Activated T-cell treated with anti-CD3 and anti-CD28 coated beads, Interleukin-2, amount 50 U/mL, for 1 hour (primary cell): Measurements from ENCODE around the gene IL32.

Source experiments
- DNase-seq: peaks from one replicate; pipeline ENCODE4 v3.0.0-alpha.2; 2020

Gene IL32

DNA sequence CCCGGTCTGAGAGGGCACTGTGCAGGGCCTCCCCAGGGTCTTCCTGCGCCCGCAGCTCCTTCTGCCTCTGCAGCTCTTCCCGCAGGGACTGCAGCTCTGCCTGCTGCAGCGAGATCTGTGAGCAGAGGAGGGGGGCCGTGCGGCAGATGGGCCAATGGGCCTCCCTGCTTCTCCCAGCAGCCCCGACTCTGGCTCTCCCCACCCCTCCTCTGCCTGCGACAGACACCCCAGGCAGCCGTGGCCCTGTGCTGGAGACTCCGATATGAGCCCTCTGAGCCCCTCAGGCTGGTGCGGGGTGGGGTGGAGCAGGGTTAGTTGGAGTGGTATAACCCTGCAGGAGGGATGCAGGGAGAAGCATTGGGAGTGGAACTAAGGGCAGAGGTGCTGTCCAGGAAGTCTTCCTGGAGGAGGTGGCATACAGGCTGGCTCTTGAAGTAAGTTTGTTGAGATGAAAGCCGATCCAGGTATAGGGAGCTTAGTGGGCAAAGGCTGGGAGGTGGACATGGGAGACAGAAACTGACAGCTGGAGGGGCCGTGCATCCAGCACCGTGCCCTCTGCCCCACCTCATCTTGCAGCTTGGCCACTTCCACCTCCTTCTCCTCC is 36.6 kb upstream of the IL32 start:
- DNase-seq: no peak

DNA sequence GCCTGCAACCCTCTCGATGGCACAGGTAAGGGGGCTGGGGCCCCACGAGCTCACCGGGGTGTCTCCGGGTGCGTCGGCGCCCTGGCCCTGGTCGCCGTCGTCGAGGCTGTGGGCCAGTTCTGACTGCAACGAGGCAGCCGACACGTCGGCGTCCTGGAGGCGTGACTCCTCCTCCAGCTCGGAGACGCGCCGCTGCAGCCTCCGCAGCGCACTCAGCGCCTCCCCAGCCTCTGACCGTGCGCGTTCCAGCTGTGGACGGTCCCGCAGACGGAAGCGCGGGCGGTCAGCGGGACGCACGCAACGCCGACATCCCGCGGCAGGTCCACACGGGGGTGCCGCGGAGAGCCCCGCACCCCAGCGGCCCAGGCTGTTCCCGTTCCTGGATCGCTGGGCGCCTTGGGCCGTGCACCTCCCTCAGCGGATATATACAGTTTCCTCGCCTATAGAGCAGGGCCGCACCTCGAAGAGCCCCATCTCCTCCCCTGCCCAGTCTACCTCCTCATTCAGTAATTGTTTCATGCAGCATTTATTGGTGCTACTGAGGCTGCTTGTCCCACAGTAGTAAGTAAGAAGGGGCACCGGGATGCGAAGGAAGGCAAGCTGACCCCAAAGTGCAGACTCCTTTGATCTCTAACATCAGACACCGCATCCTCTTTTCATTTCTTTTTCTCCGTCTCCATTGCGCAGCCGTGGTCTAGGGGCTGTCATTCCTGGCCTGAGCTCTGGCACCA is 35.8 kb upstream of the IL32 start:
- no peak for DNase-seq

DNA sequence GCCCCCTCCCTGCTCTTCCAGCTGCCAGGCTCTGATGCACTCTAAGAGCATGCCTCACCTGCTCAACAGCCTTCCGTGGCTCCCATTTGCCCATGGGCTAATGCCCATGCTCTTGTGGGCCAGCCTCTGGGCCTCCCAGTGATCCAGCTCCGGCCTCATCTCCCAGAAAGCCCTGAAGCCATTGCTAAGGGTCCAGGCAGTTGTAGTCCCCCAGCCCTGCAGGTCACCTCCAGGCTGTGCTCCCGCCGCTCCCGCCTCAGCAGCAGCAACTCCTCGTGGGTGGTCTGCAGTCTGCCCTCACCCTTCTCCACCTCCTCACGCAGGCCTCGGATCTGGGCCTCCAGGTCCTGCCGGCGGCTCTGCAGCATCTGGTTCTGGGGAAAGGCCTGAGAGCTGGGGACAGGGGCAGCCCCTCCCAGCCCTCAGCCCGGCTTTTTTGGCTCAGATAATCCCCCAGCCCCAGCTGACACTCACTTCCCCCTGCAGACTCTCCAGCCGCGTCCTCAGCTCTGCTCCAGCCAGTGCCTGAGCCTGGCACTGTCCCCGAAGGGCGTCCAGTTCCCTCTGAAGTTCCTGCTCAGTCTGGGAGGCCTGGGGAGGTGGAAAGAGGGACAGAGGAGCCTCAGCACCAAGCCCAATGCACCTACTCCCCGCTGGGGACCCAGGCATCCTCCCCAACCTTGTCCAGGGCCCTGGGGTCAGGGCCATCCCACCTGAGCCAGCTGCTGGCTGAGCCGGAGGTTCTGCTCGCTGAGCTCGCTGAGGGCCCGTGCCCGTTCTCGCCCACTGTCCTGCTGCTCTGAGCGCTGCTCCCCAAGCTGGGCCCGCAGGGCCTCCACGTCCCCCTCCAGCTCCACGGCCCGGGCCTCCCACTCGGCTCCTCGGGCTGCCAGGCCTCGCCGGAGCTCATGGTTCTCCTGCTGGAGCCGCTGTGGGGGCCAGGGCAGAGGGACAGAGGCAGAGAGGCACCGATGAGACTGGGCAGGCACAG is 34.9 kb upstream of the IL32 start:
- no peak for DNase-seq

DNA sequence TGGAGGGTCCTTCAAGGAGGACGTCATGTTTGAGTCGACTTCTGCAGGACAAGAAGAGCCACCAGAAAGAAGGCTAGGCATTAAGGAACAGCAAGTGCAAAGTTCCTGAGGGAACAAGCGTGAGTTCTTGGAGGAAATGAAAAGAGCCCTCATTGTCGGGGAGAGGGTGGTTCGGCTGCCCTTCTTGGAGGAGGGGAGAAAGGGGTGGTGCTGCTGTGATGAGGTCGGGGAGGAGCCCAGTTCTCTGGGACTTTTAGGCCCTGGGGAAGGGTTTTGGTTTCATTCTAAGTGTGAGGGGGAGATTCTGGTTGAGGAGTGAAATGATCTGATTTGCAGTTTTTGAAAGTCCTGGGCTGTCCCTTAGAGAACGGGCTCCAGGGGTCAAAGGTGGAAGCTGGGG is 32.8 kb upstream of the IL32 start:
- DNase-seq: no peak

DNA sequence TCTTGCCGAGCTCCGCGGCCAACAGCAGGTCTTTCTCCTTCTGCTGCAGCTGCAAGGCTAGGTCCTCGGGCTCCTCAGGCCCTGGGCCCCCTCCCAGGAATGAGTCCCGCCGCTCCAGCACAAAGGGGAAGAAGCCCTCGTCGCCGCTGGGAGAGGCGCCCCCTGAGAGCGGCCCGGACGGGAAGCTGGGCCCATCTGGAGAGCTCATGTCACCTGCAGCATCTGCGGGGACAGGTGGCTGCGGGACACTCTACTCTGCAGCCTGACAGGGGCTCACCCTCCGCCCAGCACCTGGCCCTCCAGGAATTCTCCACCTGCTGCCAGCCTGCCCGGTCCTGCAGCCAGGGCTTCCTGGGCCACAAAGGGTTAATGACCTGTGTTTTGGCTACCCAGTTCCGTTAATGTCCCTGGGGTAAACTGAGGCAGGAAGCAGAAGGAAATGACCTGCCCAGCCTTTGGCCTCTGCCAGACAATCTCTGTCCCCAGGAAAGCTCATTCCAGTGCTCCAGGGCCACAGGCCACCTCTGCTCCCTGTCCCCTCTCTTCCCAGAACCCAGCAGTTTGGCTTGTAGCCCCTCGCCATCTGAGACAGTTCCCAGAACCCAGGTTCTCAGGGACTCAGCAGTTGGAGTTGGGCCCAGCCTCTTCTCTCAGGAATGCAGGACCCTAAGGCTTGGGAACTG is 30.0 kb upstream of the IL32 start:
- no peak for DNase-seq

DNA sequence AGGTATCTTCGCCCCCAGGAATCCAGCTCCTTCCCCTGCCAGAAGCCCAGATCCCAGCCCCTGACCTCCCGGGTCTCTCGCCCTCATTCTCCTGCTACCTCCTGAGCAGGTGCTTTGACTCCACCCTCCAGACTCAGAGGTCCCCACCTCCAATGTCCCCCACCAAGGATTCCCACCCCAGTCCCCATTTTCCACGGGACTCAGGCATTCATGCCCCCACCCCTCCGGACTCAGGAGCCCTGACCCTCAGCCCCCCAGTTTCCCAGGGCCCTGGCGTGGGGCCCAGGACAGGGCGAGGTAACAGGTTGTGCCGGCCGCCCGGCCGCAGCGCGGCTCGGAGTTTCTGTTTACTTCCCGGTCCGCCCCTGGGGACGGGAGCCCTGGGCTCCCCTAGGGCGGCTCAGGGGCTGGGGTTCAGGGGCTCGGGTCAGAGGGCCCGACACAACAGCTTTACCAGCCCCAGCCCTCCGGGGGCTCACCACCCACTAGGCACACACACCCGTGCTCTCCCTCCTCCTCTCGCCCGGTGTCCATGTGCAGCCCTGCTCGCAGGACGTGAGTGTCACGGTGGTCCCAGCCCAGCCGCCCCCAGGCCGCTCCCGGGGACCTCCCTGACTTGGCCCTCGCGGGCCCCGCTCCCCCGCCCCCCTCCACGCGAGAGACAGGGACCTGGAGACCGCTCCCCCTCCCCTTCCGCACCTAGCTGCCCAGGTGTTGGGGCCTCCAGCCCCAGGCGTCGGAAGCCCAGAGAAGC is 29.3 kb upstream of the IL32 start:
- no peak for DNase-seq

DNA sequence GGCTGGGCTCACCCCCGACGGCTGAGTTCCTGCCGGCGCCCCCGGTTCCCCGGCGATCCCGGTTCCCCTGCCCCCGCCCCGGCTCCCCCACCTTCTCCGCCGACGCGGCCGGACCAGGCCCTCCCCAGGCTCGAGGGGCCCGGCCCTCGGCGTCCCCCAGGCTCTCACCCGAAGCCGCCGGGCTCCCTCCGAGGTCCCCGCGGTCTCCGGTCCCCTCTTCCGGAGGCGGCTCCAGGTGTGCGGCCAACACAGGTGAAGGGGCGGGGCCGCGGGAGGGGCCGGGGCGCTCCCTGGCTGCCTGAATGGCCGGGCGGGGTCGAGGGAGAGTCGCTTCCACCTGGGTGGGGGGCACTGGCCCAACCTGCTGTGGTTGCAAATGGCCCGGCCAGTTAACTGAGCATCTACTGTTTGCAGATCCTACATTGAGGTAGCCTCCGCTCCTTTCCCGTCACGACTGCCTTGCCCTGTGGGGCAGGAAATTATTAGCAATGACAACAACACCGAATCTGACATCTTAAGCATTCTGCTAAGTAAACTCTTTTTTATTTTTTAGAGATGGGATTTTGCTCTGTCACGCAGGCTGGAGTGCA is 28.6 kb upstream of the IL32 start, which contains the start of gene BICDL2:
TSS of gene BICDL2 (minus strand) at position 219 of the 590 bp plus-strand sequence. CDS start 1,448 bp downstream, outside the sequence.
- DNase-seq: no peak

DNA sequence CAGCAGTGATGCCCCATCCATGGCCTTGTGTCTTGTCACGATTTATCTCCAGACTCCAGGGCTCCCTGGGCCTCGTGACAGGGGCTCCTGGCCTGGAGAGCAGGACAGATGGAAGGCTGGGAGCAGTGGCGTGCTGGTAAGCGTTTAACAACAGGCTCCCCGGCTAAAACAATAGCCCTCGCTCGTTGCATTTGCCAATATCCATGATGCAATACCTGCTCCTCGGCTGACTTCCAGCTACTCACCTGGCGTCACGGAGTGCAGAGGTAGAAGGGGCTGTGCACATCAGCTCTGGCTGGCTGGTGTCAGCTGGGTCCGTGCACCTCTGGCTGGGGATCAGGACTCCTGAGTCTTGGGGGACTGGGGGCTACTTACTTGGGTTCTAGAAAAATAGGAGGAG is 27.2 kb upstream of the IL32 start:
- no peak for DNase-seq

DNA sequence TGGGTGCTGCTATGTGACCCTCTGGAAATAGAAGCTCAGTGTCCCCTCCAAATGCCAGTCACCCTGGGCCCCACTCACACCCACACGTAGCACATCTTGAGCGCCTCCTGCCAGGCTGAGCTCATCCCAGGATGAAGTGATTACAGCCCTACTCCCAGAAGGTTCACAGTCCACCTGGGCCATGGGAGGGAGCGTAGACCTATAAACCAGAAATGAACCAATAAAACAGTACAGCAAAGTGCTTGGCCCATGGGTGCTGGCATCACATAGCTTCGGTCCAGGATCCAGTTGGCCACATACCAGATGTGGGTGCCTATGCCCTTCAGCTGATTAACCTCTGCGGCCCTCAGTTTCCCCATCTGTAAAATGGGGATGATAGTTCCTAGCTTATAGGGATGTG is 26.5 kb upstream of the IL32 start:
- no peak for DNase-seq

DNA sequence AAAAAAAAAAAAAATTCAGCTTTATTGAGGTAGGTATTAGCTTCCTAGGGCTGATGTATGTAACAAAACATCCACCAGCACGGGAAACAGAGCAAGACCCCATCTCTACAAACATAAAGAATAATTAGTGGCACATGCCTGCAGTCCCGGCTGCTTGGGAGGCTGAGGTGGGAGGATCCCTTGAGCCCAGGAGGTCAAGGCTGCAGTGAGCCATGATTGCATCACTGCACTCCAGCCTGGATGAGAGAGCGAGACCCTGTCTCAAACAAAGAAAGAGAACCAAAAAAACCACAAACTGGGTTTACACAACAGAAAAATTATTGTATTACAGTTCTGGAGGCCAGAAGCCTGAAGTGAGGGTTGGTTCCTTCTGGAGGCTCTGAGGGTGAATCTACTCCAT is 23.1 kb upstream of the IL32 start:
- DNase-seq: no peak

DNA sequence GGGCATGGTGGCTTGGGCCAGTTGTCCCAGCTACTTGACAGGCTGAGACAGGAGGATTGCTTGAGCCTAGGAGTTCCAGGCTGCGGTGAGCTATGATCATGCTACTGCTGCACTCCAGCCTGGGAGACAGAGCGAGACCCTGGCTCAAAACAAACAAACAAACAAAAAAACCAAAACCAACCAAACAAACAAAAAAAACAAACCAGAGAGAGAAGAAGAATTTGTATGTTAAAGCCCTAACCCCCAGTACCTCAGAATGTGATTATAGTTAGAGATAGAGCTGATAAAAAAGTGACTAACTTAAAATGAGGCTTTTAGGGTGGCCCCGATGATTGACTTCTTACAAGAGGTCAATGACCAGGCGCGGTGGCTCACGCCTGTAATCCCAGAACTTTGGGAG is 20.7 kb upstream of the IL32 start:
- DNase-seq: no peak

DNA sequence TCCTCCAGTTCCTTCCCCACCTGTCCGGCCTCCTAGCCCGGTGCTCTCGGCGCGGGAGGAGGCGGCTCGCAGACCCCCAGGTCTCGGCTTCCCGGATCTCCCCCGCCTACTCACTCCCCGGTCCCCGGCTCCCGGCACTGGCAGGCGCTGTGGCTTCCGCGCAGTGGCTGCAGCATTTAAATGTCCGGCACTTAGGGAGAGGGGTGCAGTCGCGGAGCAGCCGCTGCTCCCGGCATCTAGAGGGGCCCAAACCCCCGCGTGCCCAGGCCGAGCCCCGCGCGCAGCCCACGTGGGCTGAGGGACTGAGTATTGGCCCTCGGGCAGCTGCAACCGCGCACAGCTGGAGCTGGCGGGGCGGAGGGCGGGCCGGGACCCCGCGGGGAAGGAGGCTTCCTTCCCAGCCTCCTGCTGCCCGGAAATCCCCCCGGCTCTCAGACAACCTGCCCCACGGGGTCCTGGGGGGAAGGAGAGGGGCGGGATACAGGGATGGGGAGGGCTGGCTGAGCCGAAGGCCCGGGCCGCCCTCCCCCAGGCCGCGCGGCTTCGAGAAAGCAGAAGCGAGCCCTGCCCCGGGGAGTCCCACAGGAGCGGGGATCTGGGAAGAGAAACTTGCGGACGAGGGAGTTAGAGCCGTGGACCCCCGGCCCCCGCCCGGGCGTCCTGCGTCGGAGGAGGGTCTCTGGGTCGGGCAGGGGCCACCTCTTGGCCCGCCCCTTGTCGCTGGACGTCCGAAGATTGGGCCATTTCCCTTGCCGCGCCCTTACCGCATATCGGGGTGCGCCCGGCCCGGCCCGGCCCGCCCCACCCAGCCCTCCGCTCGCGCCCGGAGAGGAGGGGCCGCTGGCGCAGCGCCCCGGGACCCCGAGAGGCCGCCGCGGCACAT is 19.4 kb upstream of the IL32 start, which contains the start of gene MMP25:
TSS of gene MMP25 (plus strand) at position 804 of the 883 bp plus-strand sequence. CDS start 357 bp downstream, outside the sequence.
- DNase-seq: no peak

DNA sequence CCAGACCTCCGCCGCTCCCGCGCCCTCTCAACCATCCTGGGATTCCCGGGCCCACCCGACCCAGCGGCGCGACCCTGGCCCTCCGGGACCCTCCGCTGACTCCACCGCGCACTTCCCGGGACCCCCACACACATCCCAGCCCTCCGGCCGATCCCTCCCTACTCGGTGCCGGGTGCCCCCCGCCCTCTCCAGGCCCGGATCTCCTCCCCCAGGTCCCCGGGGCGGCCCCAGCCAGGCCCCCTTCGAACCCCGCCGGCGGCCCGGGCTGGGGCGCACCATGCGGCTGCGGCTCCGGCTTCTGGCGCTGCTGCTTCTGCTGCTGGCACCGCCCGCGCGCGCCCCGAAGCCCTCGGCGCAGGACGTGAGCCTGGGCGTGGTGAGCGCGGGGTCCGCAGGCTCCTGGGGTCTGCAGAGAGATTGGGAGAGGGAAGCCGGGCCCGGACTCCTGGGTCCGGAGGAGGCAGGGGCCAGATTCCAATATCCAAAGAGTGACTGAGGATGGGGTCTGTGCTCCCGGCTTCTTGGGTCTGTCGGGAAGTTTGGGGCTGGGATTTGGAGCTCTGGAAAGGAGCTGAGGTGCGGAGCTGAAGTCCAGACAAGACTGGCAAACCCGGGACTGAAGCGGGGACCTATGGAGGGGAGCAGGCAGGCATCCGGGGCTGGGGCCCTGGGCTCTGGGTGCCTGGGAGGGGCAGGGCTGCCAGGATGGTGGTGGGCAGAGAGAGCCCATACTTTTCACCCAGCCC is 18.6 kb upstream of the IL32 start:
- DNase-seq: no peak

DNA sequence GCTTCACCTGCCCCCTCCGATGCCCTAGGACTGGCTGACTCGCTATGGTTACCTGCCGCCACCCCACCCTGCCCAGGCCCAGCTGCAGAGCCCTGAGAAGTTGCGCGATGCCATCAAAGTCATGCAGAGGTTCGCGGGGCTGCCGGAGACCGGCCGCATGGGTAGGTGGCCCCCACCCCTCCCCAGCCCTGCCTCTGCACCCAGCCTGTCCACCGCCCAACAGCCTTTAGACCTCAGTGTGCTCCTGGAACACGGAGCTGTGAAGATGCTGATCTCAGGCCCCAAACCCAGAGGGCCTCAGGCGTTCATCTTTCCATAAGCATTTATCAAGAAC is 18.1 kb upstream of the IL32 start:
- DNase-seq: no peak

DNA sequence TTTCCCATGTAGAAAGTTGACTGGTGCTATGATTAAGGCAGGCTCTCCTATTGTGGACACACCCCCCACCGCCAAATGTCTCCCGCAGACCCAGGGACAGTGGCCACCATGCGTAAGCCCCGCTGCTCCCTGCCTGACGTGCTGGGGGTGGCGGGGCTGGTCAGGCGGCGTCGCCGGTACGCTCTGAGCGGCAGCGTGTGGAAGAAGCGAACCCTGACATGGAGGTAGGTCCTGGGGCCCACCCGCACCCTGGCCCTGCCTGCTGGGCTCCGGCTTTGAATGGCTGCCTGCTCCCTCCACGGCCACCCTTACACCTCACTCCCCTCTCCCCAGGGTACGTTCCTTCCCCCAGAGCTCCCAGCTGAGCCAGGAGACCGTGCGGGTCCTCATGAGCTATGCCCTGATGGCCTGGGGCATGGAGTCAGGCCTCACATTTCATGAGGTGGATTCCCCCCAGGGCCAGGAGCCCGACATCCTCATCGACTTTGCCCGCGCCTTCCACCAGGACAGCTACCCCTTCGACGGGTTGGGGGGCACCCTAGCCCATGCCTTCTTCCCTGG is 15.4 kb upstream of the IL32 start:
- no peak for DNase-seq

DNA sequence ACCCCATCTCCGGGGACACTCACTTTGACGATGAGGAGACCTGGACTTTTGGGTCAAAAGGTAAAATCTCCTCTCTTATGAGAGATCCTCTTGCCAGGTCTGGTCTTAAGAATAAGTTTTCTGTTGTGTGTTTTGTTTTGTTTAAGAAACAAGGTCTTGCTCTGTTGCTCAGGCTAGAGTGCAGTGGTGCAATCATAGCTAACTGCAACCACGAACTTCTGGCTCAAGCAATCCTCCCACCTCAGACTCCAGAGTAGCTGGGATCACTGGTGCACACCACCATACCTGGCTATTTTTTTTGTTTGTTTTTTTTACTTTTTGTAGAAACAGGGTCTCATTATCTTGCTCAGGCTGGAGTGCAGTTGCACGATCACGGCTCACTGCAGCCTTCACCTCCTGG is 15.0 kb upstream of the IL32 start:
- no peak for DNase-seq

DNA sequence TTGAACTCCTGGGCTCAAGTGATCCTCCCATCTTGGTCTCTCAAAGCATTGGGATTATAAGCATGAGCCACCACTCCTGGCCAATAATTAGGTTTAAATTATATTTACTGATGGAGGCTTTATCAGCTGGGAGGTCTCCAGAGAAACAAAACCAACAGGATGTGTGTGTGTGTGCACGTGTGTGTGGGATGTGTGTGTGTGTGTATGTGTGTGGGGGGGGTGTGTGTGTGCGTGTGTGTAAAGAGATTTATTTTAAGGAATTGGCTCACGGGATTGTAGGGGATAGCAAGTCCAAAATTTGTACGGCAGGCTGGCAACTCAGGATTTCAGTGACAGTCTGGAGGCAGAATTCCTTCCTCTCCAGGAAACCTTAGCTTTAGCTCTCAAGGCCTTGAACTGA is 14.4 kb upstream of the IL32 start:
- DNase-seq: no peak

DNA sequence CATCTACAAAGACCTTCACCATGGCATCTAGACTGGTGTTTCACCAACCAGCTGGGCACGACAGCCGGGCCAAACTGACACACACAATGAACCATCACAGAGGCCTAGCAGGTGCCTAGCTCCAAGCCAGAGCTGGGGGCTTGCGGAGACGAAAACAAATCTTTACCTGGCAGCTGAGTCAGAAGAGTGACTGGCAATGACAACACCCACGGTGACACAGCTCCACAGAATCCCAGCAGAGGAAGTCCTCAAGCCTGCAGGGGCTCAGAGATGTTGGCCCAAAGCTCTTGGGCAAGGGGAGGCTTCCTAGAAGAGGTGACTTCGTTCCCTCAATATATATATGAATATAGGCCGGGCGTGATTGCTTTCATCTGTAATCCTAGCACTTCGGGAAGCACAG is 13.9 kb upstream of the IL32 start:
- no peak for DNase-seq

DNA sequence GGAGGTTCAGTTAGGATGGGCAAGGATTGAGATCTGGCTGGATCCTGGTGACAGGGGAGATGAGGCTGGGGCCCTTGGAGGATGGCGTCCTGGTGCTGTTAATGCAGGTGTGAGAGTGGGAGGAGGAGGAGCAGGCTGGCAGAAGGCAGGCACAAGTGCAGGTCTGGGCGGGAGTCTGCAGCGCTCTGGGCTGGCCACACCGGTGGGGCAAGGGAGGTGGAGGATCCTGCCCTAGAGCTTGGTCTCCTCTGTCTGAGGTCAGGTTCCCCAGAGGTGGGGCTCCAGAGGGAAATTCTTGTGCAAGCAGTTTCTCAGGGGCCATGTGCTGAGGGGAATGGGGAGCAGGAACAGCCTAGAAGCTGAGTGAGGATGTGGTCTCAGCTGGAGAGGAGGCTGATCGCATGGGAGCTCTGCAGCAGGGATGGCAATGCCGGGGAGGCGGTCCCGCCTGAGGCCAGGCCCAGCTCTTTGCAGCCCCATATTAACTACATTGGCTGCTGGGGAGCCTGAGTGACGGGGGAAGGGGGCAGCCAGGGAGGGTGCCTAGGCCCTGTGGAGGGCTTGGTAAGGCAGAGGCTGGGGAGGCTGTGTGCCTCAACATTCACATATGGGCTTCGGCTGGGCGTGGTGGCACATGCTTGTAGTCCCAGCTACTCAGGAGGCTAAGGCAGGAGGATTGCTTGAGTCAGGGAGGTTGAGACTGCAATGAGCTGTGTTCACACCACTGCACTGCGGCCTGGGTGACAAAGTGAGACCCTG is 12.7 kb upstream of the IL32 start:
- DNase-seq: peak; percentile 24
